GM18909 (cell line): Measurements from ENCODE around the gene SLC38A11.
"Not testable (repeated sequence)": the region's sequence is repeated elsewhere in the genome, so short reads cannot be mapped to it uniquely, and the experiment has no call there.

Experiments
- ATAC-seq: cut with Tn5 transposase; IDR thresholded peaks from one replicate; pipeline ENCODE4 v1.9.1; 2021; ENCODE audit warnings: mild to moderate bottlenecking; ENCODE audit not compliant: unreplicated experiment, poor library complexity

Gene SLC38A11

GRCh38 chr2:164887434-164888144 is 67.7 kb downstream of the SLC38A11 start:
- ATAC-seq = no peak

- no peak for ATAC-seq
These were observed 73.0 kb downstream of the SLC38A11 start for GRCh38 chr2:164882276-164882675.

GRCh38 chr2:164881524-164881923 is 73.8 kb downstream of the SLC38A11 start:
- no peak for ATAC-seq

- no peak for ATAC-seq
These were observed 75.3 kb downstream of the SLC38A11 start for GRCh38 chr2:164879901-164880535.

GRCh38 chr2:164877927-164878326 is 77.4 kb downstream of the SLC38A11 start:
- no peak for ATAC-seq

DNA sequence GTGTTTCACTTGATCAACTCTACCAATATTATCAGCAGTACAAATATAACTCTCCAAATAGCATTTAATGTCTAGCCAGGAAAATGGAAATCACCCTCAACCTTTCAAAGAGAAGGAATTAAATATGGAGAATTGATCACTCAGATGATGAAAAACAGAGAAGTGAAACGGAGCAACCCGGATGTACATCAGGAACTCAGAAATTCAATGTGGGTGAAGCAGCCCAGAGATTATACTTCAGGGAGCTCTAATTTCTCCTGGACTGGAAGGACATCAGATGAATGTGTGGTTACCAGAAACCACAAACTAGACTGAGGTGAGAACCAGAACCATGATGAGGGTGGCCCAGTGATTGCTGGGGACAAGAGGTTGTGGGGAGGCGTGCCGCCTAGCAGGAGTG is 78.2 kb downstream of the SLC38A11 start:
- no peak for ATAC-seq

DNA sequence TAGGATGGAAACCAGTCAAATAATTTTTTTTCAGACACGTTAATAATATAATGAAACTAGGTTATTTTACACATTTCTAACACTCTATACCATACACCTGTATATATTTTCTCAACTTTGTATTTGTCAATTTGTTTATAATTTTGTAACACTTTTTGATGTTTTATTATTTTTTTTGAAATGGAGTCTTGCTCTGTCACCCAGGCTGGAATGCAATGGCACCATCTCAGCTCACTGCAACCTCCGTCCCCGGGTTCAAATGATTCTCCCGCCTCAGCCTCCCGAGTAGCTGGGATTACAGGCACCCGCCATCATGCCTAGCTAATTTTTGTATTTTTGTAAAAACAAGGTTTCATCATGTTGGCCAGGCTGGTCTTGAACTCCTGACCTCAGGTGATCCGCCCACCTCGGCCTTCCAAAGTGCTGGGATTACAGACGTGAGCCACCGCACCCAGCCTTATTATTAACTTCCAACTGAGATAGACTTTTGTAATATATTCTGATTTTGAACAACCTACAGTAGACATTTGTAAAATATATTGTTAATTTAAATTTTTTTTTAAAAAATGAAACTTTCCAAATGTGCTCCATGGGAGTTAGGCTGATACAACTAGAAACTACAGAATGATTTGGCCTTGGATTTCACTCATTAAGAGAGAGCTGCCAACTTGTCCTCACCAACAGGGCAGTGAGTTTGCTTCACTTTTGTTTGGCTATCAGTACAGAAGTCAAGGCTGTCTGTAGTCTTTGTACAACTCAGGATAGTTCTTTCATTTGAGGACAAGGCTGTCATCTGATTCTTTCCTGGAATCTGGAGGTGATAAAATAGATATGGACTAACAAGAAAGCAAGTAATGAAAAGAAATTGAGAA is 79.8 kb downstream of the SLC38A11 start:
- ATAC-seq = no peak

DNA sequence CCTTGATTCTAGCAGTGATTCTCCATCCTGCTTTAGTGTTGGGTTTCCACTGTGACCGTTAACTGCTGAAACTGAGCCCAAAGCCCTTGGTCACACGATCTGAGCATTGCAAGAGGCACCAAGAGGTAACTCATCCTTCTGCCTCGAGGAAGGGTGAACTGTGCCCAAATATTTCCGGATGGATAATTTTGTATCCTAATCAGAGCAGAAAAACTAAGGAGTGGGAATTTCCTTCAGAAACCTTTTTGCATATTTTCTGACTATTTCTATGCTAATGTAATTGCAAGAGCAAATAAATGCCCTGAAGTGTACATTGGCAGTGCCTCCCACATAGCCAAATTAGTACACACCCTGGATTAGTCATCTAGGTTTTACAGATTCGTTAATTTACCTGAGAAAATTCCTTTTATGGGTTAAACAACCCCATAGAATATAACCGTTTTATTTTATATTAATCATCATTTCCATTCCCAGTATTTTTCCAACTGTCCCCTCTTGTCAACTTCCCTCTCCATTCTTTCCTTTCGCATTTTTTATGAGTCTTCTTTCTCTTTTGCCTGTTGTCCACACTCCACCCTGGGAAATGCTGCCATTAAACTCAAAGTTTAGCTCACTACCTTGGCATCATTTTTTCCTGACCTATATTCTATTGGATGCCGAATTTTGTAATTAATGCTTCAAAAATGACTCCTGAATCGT is 82.0 kb downstream of the SLC38A11 start:
- no peak for ATAC-seq

- ATAC-seq = no peak
These were observed 83.9 kb downstream of the SLC38A11 start for GRCh38 chr2:164871404-164871803.

GRCh38 chr2:164869420-164869772 is 85.9 kb downstream of the SLC38A11 start:
- ATAC-seq = no peak

DNA sequence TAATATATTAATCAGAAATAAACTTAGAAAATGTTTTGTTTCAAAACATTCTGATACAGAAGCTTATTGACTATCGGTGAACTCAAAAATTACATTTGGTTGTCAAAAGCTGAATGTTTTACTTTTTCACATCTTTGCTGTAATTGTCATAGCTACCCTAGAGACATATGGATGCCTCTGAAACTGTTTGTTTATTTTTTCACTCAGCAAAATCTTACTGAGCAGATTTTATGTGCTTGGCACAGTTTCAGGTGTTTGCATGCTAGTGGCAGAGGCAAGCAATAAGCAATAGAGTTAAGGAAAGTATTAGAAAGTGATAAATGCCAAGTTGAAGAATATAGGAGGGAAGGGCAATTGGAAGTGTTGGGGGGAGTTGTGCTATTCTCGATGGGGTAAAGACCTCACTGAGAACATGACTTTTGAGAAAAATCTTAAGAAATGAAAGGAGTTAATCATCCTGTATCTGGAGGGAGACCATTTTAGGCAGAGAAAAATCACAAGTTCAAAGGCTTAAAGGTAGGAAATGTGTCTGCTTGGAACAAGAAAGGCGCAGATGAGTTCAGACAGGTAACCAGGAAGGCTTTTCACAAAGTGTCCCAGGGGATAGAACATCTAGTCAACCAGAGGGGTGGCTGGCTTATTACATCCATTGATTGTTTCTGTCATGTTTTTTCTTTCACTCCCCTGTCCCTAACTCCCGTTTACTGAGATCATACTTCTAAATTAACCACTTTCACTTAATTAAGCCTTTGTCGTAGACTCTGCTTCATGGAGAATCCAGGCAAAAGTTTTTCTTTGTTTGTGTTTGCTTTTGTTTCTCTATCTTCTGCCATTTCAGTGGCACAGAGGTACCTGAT is 86.5 kb downstream of the SLC38A11 start:
- ATAC-seq = no peak

DNA sequence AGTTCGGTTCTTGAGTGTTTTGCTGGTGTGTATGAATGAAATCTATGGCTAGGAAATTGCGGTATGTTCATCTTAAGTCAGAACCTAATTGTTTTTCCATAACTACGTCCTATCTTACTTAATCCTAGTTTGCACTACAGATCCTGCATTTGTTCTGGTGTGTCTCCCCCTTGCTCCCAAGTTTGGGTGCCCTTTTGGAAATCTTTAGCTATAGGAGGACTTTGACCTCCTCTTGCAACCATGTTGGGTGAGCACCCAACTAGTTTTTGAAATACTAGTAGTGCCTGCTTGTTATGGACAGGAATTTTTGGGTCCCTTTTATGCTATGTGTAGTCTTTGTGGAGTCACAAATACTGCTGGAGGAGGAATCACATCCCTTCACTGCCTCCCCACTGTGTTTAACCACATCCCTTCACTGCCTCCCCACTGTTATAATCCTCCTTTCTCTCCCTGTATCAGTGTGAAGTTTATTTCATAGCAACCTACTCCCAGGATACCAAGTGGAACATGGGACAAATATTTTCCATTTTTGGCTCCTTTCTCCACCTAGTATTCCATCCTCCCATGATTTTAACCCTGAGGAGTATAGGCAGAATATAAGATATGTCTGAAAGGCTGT is 87.4 kb downstream of the SLC38A11 start:
- no peak for ATAC-seq

DNA sequence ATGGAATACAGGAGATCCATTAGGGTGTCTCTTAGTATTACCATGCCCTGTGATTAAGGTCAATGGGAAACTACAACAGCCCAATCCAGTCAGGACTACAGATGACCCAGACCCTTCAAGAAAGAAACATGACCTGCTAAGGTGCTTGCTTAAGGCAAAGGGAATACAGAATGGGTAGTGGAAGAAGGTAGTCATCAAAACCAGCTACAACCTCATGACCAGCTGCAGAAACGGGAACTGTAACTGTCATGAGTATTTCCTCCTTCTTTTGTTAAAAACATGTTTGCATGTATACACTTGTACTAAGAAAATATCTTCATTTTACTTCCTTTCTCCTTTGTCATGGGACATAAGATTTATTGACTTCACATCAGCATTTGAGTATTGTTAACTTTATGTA is 88.9 kb downstream of the SLC38A11 start:
- not testable (repeated sequence) for ATAC-seq

DNA sequence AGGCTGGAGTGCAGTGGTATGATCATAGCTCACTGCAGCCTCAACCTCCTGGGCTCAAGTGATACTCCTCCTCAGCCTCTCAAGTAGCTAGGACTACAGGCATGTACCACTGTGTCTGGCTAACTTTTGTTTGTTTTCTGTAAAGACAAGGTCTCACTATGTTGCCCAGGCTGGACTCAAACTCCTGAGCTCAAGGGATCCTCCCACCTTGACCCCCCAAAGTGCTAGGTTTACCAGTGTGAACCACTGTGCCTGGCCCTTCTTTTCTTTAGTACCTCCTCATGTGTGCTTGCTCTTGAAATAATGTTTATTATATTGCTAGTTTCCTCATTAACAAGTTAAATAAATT is 94.7 kb downstream of the SLC38A11 start:
- no peak for ATAC-seq

GRCh38 chr2:164859906-164860693 is 95.2 kb downstream of the SLC38A11 start:
- not testable (repeated sequence) for ATAC-seq

DNA sequence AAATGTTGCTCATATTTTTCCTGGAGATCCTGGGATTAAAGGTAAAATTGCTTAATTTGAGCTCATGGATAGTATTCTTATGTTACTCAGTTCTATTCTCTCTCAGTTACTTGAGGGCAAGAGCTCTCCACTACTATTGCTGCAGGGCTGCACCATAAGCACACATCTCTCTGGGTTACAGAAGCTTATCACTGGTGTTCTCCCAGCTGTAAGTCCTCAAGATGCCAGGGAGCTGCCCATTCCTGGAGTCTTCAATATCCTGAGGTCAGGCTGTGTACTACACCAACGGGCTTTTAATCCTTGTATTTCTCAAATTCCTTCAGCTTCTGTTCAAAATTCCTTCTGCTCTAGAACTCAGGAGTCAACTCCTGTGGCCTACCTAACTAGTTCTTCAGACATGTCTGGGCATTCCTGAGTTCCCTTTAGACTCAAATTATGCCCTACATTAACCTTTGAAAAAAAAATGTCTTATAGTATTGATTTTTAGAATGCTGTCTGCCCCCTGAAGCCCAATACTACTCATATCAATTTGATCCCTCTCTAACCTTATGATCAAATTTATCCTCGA is 96.0 kb downstream of the SLC38A11 start:
- ATAC-seq = no peak

DNA sequence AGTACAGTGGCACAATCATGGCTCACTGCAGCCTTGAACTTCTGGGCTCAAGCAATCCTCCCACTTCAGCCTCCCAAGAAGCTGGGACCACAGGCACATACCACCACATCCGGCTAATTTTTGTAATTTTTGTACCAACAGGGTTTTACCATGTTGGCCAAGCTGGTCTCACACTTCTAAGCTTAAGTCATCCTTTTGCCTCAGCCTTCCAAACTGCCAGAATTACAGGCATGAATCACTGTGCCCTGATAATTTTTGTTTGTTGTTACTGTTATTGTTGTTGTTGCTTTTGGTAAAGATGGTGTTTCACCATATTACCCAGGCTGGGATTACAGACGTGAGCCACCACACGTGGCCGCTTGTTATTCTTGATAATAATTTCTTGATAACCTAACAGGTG is 103.2 kb downstream of the SLC38A11 start:
- ATAC-seq = no peak

DNA sequence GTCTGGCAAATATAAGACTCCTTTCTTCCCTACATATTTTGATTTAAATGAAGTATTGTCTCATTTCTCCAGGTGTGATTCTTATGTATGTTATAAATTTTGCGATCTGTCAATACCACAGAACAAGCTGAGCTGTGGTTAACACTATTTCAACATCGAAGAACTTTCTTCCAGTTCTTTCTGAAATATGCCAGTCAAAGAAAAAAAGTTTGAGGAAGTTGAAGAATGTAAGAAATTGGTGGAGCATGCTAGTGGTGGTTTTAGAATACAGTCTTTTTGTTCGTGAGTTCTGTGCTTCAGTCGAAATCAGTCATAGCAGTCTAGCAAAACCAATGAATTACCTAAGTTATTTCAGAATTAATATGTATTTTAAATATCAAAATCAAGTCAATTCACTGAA is 105.1 kb downstream of the SLC38A11 start:
- ATAC-seq = no peak
